ENCODE results near the gene EXOC7. TPM values are rescaled to one million over a fixed set of nuclear protein-coding genes. Genes with fewer than 3 reads are reported as not detected.

The EXOC7 gene
- total and polyA plus RNA-seq, 2 of the 8 experiments (the other 6 are each of a cell fraction or from before 2014, with no cell fraction given): 77.1 to 92.6 TPM

DNA sequence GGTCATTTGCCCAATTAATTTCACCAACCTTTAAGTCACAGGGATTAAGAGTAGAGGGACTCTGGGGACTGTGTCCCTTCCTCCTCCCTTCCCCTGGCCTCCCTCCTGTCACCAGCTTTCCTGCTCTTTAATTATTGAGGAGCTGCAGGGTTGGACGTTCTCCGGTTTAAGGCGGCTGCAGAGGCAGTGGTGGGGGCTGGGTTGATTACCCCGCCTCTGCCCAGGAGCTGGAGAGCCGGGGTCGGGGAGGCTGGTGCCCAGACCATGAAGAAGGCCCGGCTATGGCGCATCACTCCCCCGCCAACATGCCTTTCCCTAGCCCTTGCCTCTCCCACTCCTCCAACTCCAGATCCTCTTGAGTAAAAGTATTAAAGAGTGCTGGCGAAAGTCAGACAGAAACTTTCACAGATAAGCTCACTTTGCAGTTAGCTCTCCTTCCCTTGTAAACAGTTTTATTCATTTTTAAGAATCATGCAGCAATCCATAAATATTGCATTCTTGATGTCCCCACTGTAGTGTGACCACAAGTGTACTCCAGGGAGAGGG, 38.5 kb upstream of the EXOC7 start:
- CTCF ChIA-PET (ENCODE audit: partially characterized antibody): interaction anchor here (0.7 to 24.4 kb wide), 9 partner anchors 13 to 303 kb away, joined by 4 to 778 read pairs (median 7); partner anchors contain the start of gene EXOC7
- peak overlapping the region; percentile 48; the same call in 1 of the 2 replicates for H2AK5ac ChIP-seq (ENCODE audit: low read depth, low read length)
- POLR2A ChIA-PET (ENCODE audit: partially characterized antibody): interaction anchor here (0.7 to 7.5 kb wide), 10 partner anchors 10 to 131 kb away, joined by 3 to 64 read pairs (median 6); partner anchors contain the start of gene EXOC7
- H3K4me3 ChIP-seq (ENCODE audit: extremely low read depth in 1 of 4, insufficient read depth in 2 of 4, low read depth in 3 of 4, low read length in 4 of 4): peak overlapping the region; percentile 53 to 71 (median 58); a peak in 7 of 8 replicates
- 27% methylated on average over 10 of the region's 10 CpGs; no CpG with 5 or more reads in 1 of the 2 experiments for WGBS, 2 experiments (ENCODE audit: extremely low coverage in 1 of 2, insufficient coverage in 1 of 2, insufficient read length in 1 of 2, insufficient replicate concordance in 2 of 2, low coverage in 1 of 2, low lambda C conversion rate in 2 of 2, missing lambda C conversion rate in 1 of 2)
- no peak overlapping the region for H3K56ac ChIP-seq (replicated peaks; ENCODE audit: insufficient read length, low read depth, low read length)
- no peak for FAIRE-seq
- no peak overlapping the region for H3K27ac ChIP-seq (ENCODE audit: low read depth, low read length)
- 0 out of 2 replicates have a peak overlapping the region, but pooled peaks have one; percentile 15 for H2BK5ac ChIP-seq (ENCODE audit: low read depth, low read length)
- no peak overlapping the region for H3K14ac ChIP-seq (ENCODE audit: insufficient read length)
- H2AFZ ChIP-seq (ENCODE audit: low read length): no peak overlapping the region
- H3K9ac ChIP-seq (replicated peaks in 1 of 4; ENCODE audit: extremely low read depth in 1 of 4, low read depth in 3 of 4, low read length in 3 of 4): no peak overlapping the region
- H3K4me1 ChIP-seq (replicated peaks in 1 of 4; ENCODE audit: control insufficient read depth in 3 of 4, insufficient read depth in 4 of 4, low read length in 3 of 4): peaks cover 17 to 54% (median 49%) of the 10 kb centered on the region in 4 experiments
- peak overlapping the region; percentile 51; the same call in 1 of the 2 replicates for H2BK20ac ChIP-seq (ENCODE audit: low read length)
- no peak overlapping the region for H3K18ac ChIP-seq (ENCODE audit: extremely low read depth, low read length)
- no peak overlapping the region for H3K4ac ChIP-seq (replicated peaks; ENCODE audit: insufficient read length, low read depth, low read length)
- no peak overlapping the region for H4K8ac ChIP-seq (ENCODE audit: extremely low read depth, insufficient read depth, low read length)
- peaks cover 15% of the 10 kb centered on the region for H3K23me2 ChIP-seq (ENCODE audit: low read depth, low read length)
- H3K4me2 ChIP-seq (ENCODE audit: insufficient read depth in 1 of 2, low read depth in 2 of 2, low read length in 2 of 2): peak overlapping the region; percentile 92 to 97
- H3K27me3 ChIP-seq (replicated peaks in 1 of 4; ENCODE audit: control insufficient read depth in 3 of 4, extremely low read depth in 1 of 4, insufficient read depth in 3 of 4, low read length in 3 of 4): peaks cover 31 to 60% (median 55%) of the 10 kb centered on the region in 4 experiments
- H3K79me1 ChIP-seq (ENCODE audit: low read depth, low read length): no peaks in the 10 kb centered on the region
- no peak overlapping the region for H3K23ac ChIP-seq (ENCODE audit: insufficient read length)
- H2BK120ac ChIP-seq (replicated peaks; ENCODE audit: low read depth, low read length): no peak overlapping the region
- H3K9me3 ChIP-seq (ENCODE audit: insufficient read depth in 2 of 2, low read depth in 1 of 2, low read length in 1 of 2): no peaks in the 10 kb centered on the region
- H4K20me1 ChIP-seq (replicated peaks in 1 of 2; ENCODE audit: control insufficient read depth in 1 of 2, insufficient read depth in 2 of 2, low read length in 2 of 2): no peaks in the 10 kb centered on the region
- H3K79me2 ChIP-seq (ENCODE audit: control insufficient read depth in 1 of 2, insufficient read depth in 2 of 2, low read length in 2 of 2): no peaks in the 10 kb centered on the region
- no peaks in the 10 kb centered on the region for H3K36me3 ChIP-seq (ENCODE audit: control insufficient read depth in 2 of 4, insufficient read depth in 4 of 4, low read length in 3 of 4)
- H4K5ac ChIP-seq (ENCODE audit: insufficient read length, low read depth, low read length): no peak overlapping the region
- no peak for DNase-seq (ENCODE audit: low read depth in 1 of 2, low spot score in 2 of 2)
- no peak overlapping the region for H2BK15ac ChIP-seq (ENCODE audit: low read length)
- no peak overlapping the region for H4K91ac ChIP-seq (replicated peaks; ENCODE audit: insufficient read length, low read length)
- peak overlapping the region; percentile 94; the same call in 1 of the 2 replicates for H2BK12ac ChIP-seq (ENCODE audit: low read depth, low read length)
- TF ChIP-seq CBX5 (IDR thresholded peaks at IDR 0.05; ENCODE audit: low read depth, low read length) (no peak), JUN (IDR thresholded peaks at IDR 0.05; ENCODE audit: low read depth, low read length) (no peak), KDM4A (IDR thresholded peaks at IDR 0.05; ENCODE audit: low read depth, low read length, severe bottlenecking) (no peak), RBBP5 (IDR thresholded peaks at IDR 0.05; ENCODE audit: borderline replicate concordance, low read depth, low read length) (no peak), KDM5A (IDR thresholded peaks at IDR 0.05; ENCODE audit: low read length) (no peak), SAP30 (IDR thresholded peaks at IDR 0.05; ENCODE audit: insufficient read depth, insufficient replicate concordance, low read length) (no peak), TAF7 (optimal IDR thresholded peaks at IDR 0.05; ENCODE audit: borderline replicate concordance, low read depth, low read length) (no peak), RNF2 (IDR thresholded peaks at IDR 0.05; ENCODE audit: borderline replicate concordance, low read depth, low read length, missing control alignments, poor library complexity, severe bottlenecking) (peak; percentile 29), PHF8 (conservative IDR thresholded peaks at IDR 0.05; ENCODE audit: low read depth, low read length) (no peak)
- TF ChIP-seq, protein P1, sequence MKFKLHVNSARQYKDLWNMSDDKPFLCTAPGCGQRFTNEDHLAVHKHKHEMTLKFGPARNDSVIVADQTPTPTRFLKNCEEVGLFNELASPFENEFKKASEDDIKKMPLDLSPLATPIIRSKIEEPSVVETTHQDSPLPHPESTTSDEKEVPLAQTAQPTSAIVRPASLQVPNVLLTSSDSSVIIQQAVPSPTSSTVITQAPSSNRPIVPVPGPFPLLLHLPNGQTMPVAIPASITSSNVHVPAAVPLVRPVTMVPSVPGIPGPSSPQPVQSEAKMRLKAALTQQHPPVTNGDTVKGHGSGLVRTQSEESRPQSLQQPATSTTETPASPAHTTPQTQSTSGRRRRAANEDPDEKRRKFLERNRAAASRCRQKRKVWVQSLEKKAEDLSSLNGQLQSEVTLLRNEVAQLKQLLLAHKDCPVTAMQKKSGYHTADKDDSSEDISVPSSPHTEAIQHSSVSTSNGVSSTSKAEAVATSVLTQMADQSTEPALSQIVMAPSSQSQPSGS (IDR thresholded peaks at IDR 0.05; ENCODE audit: low read length): no peak

Measured in H1 (cell line).